Renal pelvis (tissue), 4 donors: Measurements from ENCODE around the gene COL13A1. TPM values are rescaled to one million over a fixed set of nuclear protein-coding genes. Genes with fewer than 3 reads are reported as not detected.

Experiments used
- DNase-seq: peaks from one replicate; pipeline ENCODE4 v3.0.0-alpha.2; 2013
- polyA plus RNA-seq, 3 donors: library from polyadenylated mRNA; unstranded; fragments of 120-200 nt; gene quantifications; one replicate each; pipeline ENCODE4 v1.2.1, GENCODE V29; 2013; ENCODE audit not compliant: insufficient read length in 3 of 3

Gene COL13A1
- polyA plus RNA-seq, 3 donors, result 29.1 to 29.6 (median 29.6) TPM

- no peak for DNase-seq
Observed at GRCh38 chr10:69866246-69866687, 64.6 kb downstream of the COL13A1 start.

GRCh38 chr10:69866688-69867461 is 65.2 kb downstream of the COL13A1 start:
- no peak for DNase-seq

- no peak for DNase-seq
Observed at GRCh38 chr10:69867699-69868558, 66.2 kb downstream of the COL13A1 start.

- no peak for DNase-seq
Observed at GRCh38 chr10:69868821-69869220, 67.1 kb downstream of the COL13A1 start.

- no peak for DNase-seq
Observed at GRCh38 chr10:69869291-69869961, 67.7 kb downstream of the COL13A1 start.

- no peak for DNase-seq
Observed at GRCh38 chr10:69870591-69870990, 68.9 kb downstream of the COL13A1 start.

GRCh38 chr10:69871074-69871473 is 69.4 kb downstream of the COL13A1 start:
- DNase-seq, result no peak

GRCh38 chr10:69872323-69872722 is 70.6 kb downstream of the COL13A1 start:
- no peak for DNase-seq

GRCh38 chr10:69873135-69873639 is 71.5 kb downstream of the COL13A1 start:
- DNase-seq, result no peak

GRCh38 chr10:69874449-69874848 is 72.7 kb downstream of the COL13A1 start:
- no peak for DNase-seq

- no peak for DNase-seq
Observed at GRCh38 chr10:69875856-69876255, 74.2 kb downstream of the COL13A1 start.

GRCh38 chr10:69876286-69876685 is 74.6 kb downstream of the COL13A1 start:
- DNase-seq, result no peak

- no peak for DNase-seq
Observed at GRCh38 chr10:69876931-69877330, 75.2 kb downstream of the COL13A1 start.

- DNase-seq, result no peak
Observed at GRCh38 chr10:69878038-69878437, 76.3 kb downstream of the COL13A1 start.

- DNase-seq, result no peak
Observed at GRCh38 chr10:69878951-69879350, 77.2 kb downstream of the COL13A1 start.

- DNase-seq, result no peak
Observed at GRCh38 chr10:69879634-69880257, 78.0 kb downstream of the COL13A1 start.

- no peak for DNase-seq
Observed at GRCh38 chr10:69880301-69881081, 78.8 kb downstream of the COL13A1 start.

- DNase-seq, result no peak
Observed at GRCh38 chr10:69881202-69881601, 79.5 kb downstream of the COL13A1 start.

- DNase-seq, result no peak
Observed at GRCh38 chr10:69883310-69884023, 81.8 kb downstream of the COL13A1 start.

- no peak for DNase-seq
Observed at GRCh38 chr10:69884024-69884367, 82.3 kb downstream of the COL13A1 start.
